NK-92 treated with Interleukin-12 subunit alpha and Interleukin-12 subunit beta, amount 100 ng/mL, for 24 hours (cell line): ENCODE results near the gene CPT1C.
"Not testable (repeated sequence)": the region's sequence is repeated elsewhere in the genome, so short reads cannot be mapped to it uniquely, and the experiment has no call there.

Experiments used
- DNase-seq: peaks from one replicate; lab custom pipeline; 2025; lab: John Stamatoyannopoulos, UW

Gene CPT1C

GRCh38 chr19:49704888-49705642 is 14.1 kb downstream of the CPT1C start:
- DNase-seq, result no peak

GRCh38 chr19:49705919-49706318 is 15.0 kb downstream of the CPT1C start:
- DNase-seq, result no peak

DNA sequence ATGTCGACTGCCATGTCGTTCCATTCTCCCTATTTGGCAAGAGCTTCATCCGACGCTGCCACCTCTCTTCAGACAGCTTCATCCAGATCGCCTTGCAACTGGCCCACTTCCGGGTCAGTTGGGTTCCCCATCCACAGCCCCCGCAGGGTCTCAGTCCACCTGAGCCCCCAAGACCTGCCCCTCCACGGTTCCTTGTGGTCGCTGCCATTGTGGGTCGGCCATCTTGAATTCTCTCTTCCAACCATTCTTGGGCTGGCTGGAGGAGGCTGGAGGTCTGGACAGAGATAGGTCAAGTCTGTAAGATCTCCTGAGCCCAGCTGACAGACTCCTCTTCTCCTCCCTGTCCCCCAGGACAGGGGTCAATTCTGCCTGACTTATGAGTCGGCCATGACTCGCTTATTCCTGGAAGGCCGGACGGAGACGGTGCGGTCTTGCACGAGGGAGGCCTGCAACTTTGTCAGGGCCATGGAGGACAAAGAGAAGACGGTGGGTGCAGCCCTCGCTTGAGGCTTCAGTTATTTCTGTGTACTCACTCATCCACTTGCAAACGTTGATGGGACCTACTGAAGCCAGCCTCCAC is 19.5 kb downstream of the CPT1C start:
- no peak for DNase-seq

DNA sequence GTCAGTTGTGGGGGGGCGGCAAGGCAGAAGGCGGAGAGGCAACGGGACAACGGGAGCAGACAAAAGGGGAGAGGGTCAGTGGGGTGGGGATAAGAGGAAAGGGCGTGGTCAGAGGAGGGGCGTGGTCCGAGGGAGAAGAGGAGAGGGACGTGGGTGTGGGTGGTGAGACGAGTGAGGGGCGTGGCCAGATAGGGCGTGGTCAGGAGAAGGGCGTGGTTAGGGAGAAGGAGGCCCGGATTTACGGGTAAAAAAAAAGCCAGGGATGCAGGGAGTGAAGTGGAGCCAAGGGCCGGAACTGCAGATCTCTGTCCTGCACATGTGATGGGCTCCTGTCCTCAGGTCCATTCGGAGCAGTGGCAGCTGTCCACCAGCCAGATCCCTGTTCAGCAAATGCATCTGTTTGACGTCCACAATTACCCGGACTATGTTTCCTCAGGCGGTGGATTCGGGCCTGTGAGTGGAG is 21.5 kb downstream of the CPT1C start:
- DNase-seq, result no peak

- DNase-seq, result no peak
Measured at GRCh38 chr19:49713236-49713845, 22.4 kb downstream of the CPT1C start.

GRCh38 chr19:49716154-49716553 is 25.2 kb downstream of the CPT1C start:
- DNase-seq, result no peak

GRCh38 chr19:49718511-49718910 is 27.6 kb downstream of the CPT1C start:
- no peak for DNase-seq

GRCh38 chr19:49718991-49719390 is 28.1 kb downstream of the CPT1C start:
- DNase-seq, result no peak

GRCh38 chr19:49719420-49719819 is 28.5 kb downstream of the CPT1C start:
- DNase-seq, result not testable (repeated sequence)

- DNase-seq, result no peak
Measured at GRCh38 chr19:49727217-49728030, 36.5 kb downstream of the CPT1C start.

DNA sequence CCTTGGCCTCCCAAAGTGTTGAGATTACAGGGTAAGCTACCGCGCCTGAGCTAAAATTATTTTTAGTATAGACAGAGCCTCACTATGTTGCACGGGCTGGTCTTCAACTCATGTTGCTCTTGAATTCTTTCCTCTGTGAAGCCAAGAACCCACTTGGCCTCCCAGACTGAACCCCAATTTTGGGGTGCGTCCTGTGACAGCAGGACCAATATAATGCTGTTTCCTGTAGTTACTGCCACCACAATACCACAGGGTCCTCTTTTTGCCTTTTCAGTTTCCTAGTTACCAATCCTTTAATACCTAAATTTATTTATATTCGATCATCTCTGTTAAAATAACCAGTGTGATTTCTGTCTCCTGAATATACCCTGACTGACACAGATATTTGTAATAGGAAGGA is 39.2 kb downstream of the CPT1C start:
- DNase-seq, result no peak

GRCh38 chr19:49738268-49738667 is 47.4 kb downstream of the CPT1C start:
- no peak for DNase-seq

DNA sequence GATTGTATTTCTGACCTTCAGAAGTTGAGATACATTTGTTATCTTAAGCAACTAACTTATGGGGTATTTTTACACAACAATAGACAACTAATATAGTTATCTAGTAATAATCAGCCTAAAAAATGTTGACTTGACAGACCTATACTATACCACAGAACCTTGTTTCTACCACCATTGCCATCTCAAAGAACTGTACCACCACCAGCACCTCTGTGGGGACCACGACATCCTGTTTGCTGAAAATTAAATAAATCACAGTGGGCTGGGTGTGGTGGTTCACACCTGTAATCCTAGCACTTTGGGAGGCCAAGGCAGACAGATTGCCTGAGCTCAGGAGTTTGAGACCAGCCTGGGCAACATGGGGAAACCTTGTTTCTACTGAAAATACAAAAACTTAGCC is 48.2 kb downstream of the CPT1C start:
- no peak for DNase-seq

GRCh38 chr19:49739933-49740332 is 49.0 kb downstream of the CPT1C start:
- DNase-seq, result no peak

- DNase-seq, result no peak
Measured at GRCh38 chr19:49741210-49741844, 50.4 kb downstream of the CPT1C start.

GRCh38 chr19:49744946-49745381 is 54.0 kb downstream of the CPT1C start:
- no peak for DNase-seq

DNA sequence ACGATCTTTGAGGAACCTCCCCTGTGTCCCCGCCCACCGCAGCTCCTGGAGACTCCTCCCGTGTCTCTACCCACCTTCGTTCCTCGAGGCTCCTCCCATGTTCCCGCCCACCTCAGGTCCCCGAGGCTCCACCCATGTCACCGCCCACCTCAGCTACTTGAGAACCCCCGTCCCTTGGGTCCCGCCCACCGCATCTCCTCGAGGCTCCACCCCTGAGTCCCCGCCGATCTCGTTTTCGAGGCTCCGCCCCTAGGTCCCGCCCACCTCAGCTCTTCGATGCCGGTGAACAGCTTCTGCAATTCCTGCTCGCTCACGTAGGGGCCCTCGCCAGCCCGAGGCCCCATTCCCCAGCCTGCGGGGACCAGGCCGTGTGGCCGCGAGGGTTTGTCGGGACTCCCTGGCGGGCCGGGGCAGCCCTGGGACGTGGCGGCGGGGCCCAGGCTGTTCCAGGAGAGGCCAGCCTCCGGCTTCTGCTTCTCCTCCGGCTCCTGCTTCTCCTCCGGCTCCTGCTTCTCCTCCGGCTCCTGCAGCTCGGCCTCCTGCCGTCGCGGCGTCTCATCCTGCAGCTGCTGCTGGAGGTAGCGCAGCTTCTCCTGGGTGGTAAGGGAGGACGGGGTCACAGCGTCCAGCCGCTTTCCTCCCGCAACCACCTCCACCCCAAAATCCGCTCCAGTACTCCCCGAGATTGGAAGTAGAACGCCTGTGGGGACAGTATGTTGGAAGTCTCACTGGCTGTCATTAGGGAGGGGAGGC is 55.5 kb downstream of the CPT1C start:
- DNase-seq, result no peak

GRCh38 chr19:49749055-49749716 is 58.3 kb downstream of the CPT1C start:
- no peak for DNase-seq

DNA sequence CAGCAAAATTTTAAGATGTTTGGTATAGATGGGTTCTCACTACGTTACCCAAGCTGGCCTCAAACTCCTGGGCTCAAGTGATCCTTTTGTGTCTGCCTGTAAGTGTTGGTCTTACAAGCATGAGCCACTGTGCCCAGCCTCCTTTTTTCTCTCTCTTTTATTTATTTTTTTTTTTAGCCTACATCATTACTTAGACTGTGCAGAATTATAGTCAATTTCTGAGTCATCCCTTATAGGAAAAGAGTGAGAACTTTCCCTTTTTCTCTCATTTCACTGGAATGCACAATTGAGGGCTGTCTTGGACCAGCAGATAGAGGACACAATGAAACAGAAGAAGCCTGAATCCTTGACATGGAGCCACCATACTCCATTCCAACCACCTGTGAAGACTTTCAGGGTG is 58.9 kb downstream of the CPT1C start:
- DNase-seq, result no peak

- no peak for DNase-seq
Measured at GRCh38 chr19:49752701-49753100, 61.8 kb downstream of the CPT1C start.

- no peak for DNase-seq
Measured at GRCh38 chr19:49755956-49756355, 65.0 kb downstream of the CPT1C start.
